ENCODE measurements around the gene CEP85L.

GRCh38 chr6:118456982-118457381 is 194.4 kb downstream of the CEP85L start:
- TF ChIP-seq ZNF114 (CRISPR knock-in tag; IDR thresholded peaks at IDR 0.05) (no peak), NANOG (IDR thresholded peaks at IDR 0.05; ENCODE audit: borderline replicate concordance) (no peak), REST (IDR thresholded peaks at IDR 0.05; ENCODE audit: unreplicated experiment) (no peak), EZH2 (IDR thresholded peaks at IDR 0.05; ENCODE audit: low read depth, unreplicated experiment) (no peak), CTCF (conservative IDR thresholded peaks at IDR 0.05; ENCODE audit: low read depth in 2 of 2) (no peak), POLR2AphosphoS5 (IDR thresholded peaks at IDR 0.05; ENCODE audit: low read depth) (no peak), JUNB (IDR thresholded peaks at IDR 0.05; ENCODE audit: unreplicated experiment) (no peak), EZH2phosphoT487 (IDR thresholded peaks at IDR 0.05; ENCODE audit: unreplicated experiment) (no peak), ZNF331 (CRISPR knock-in tag; IDR thresholded peaks at IDR 0.05; ENCODE audit: low read depth) (no peak), ETS1 (IDR thresholded peaks at IDR 0.05) (no peak), CREB1 (CRISPR knock-in tag; IDR thresholded peaks at IDR 0.05; ENCODE audit: low read depth) (no peak), STAT1 (IDR thresholded peaks at IDR 0.05; ENCODE audit: unreplicated experiment) (no peak), ZNF462 (CRISPR knock-in tag; IDR thresholded peaks at IDR 0.05) (no peak)
